Stomach (tissue), 4 donors: ENCODE measurements around the gene CHD9.

Source experiments
- EP300 ChIP-seq: sonication (generic); formaldehyde crosslinking; IDR thresholded peaks from one replicate; pipeline ENCODE4 v1.6.1; 2017; ENCODE audit warnings: antibody characterized with exemption
- POLR2A ChIP-seq, 4 donors: fragments of 450-650 bp; IDR thresholded peaks; one replicate each; pipeline ENCODE4 v1.6.1; 2016; ENCODE audit warnings: antibody characterized with exemption in 4 of 4, control low read depth in 2 of 4, mild to moderate bottlenecking in 1 of 4, moderate library complexity in 1 of 4
- TF ChIP-seq, protein P1 (sequence below), 7 experiments: fragments of 450-650 bp in 4 of 7; fragments of 200-600 bp in 3 of 7; sonication (generic) in 3 of 7; IDR thresholded peaks; one replicate each; pipeline ENCODE4 v1.5.1; 2016 to 2019; ENCODE audit warnings: antibody characterized with exemption in 7 of 7, control low read depth in 2 of 7, mild to moderate bottlenecking in 1 of 7

DNA sequence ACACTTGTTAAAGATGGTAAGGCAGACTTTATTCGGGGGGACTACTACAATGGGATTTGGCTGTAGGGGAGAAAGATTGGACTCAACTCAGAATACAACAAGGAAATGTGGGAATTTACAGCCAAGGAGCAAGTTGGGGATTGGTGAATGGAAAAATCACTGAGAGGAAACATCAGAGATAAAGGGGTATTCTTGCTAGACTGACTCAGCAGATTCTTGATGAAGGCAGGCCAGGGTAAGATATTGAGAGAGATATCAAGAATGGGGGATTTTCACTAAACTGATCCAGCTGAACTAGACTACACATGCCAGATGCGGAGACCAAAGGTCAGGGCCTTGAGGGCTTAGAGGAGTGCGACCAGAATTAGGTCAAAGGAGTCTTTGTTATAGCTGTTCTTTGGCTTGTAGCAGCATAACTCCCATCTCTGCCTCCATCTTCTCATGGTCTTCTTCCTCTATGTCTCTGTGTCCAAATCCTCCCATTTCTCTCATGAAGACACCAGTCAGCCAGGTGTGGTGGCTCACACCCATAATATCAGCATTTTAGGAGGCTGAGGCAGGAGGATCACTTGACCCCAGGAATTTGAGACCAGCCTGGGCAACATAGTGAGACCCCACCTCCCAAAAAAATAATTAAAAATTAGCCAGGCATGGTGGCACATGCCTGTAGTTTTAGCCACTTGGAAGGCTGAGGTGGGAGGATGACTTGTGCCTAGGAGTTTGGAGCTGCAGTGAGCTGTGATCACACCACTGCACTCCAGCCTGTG is 19.4 kb upstream of the CHD9 start:
- TF ChIP-seq, protein P1, sequence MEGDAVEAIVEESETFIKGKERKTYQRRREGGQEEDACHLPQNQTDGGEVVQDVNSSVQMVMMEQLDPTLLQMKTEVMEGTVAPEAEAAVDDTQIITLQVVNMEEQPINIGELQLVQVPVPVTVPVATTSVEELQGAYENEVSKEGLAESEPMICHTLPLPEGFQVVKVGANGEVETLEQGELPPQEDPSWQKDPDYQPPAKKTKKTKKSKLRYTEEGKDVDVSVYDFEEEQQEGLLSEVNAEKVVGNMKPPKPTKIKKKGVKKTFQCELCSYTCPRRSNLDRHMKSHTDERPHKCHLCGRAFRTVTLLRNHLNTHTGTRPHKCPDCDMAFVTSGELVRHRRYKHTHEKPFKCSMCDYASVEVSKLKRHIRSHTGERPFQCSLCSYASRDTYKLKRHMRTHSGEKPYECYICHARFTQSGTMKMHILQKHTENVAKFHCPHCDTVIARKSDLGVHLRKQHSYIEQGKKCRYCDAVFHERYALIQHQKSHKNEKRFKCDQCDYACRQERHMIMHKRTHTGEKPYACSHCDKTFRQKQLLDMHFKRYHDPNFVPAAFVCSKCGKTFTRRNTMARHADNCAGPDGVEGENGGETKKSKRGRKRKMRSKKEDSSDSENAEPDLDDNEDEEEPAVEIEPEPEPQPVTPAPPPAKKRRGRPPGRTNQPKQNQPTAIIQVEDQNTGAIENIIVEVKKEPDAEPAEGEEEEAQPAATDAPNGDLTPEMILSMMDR (IDR thresholded peaks at IDR 0.05): no peak
- TF ChIP-seq POLR2A (IDR thresholded peaks at IDR 0.05) (no peak), EP300 (no peak)
